Measurements from ENCODE around the gene CACNA1E.

CACNA1E gene

DNA sequence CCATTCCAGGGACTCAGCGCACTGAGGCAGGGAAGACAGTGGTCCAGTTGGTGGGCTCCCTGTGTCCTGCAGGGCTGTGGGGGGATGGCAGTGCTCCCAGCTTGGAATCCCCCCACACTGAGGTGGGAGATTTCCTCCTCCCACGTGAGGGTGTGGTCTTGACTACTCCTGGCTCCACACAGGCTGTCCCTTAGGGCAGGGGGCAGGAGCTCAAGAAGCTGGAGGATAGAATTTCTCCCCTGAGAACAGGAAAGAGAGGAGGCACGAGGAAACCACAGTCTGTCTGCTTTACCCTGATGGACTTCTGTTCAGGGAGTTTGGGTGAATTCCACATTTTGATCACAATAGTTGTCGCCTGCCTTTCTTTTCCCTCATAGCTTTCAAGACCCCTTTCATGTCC, 62.1 kb downstream of the CACNA1E start:
- TF ChIP-seq, protein P1, sequence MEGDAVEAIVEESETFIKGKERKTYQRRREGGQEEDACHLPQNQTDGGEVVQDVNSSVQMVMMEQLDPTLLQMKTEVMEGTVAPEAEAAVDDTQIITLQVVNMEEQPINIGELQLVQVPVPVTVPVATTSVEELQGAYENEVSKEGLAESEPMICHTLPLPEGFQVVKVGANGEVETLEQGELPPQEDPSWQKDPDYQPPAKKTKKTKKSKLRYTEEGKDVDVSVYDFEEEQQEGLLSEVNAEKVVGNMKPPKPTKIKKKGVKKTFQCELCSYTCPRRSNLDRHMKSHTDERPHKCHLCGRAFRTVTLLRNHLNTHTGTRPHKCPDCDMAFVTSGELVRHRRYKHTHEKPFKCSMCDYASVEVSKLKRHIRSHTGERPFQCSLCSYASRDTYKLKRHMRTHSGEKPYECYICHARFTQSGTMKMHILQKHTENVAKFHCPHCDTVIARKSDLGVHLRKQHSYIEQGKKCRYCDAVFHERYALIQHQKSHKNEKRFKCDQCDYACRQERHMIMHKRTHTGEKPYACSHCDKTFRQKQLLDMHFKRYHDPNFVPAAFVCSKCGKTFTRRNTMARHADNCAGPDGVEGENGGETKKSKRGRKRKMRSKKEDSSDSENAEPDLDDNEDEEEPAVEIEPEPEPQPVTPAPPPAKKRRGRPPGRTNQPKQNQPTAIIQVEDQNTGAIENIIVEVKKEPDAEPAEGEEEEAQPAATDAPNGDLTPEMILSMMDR (IDR thresholded peaks at IDR 0.05; ENCODE audit: insufficient read depth, low read depth, low read length, missing control alignments) = no peak
- no peak for DNase-seq (ENCODE audit: low read depth)
- no peak overlapping the region for H3K4me3 ChIP-seq (ENCODE audit: low read length)

- no peak for DNase-seq (ENCODE audit: low read depth)
- H3K4me3 ChIP-seq (ENCODE audit: low read length) = no peak overlapping the region
- TF ChIP-seq, protein P1 (IDR thresholded peaks at IDR 0.05; ENCODE audit: insufficient read depth, low read depth, low read length, missing control alignments) = no peak
These were observed 65.2 kb downstream of the CACNA1E start for GRCh38 chr1:181548497-181548896.

DNA sequence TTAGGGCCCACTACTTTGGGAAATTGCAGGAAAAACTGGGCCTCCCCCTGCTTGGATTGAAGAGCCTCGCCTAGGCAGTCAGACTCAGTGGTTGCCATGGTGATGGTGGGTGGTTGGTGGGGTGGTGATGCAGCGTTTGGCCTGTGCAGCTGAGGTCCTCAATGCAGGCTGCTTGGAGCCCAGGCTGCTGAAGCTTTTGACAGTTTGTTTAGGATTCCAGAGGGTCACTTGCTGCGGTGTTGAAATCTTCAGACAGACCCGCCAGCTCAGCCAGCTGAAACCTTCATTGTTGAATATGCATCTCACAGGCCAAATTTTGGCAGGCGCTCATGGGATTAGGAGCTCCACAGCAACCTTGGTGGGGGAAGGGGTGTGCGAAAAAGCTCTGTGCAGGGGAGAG, 67.9 kb downstream of the CACNA1E start:
- TF ChIP-seq, protein P1 (IDR thresholded peaks at IDR 0.05; ENCODE audit: insufficient read depth, low read depth, low read length, missing control alignments) = no peak

DNA sequence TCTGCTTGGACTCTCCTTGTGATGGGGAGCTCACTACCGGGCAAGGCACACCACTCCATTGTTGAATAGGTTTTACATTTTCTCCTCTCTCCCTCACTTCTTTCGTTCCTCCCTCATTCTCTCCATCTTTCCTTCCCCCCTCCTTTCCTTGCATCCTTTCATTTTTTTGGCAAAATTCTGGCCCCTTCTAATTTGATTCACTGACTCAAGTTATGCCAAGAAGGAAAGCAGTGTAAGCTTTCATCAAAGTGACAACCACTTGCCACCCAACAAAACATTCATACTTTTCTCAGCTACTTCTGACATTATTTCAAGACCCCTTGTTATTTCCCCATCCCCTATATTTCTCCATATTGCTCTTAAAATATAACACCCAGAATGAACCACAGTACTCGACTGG, 68.4 kb downstream of the CACNA1E start:
- TF ChIP-seq, protein P1 (IDR thresholded peaks at IDR 0.05; ENCODE audit: insufficient read depth, low read depth, low read length, missing control alignments) = no peak
- no peak overlapping the region for H3K4me3 ChIP-seq (ENCODE audit: low read length)
- DNase-seq (ENCODE audit: low read depth) = no peak

More for the DNA sequence above, 67.9 kb downstream of the CACNA1E start:
- no peak overlapping the region for H3K4me3 ChIP-seq (ENCODE audit: low read length)
- DNase-seq (ENCODE audit: low read depth) = no peak

DNA sequence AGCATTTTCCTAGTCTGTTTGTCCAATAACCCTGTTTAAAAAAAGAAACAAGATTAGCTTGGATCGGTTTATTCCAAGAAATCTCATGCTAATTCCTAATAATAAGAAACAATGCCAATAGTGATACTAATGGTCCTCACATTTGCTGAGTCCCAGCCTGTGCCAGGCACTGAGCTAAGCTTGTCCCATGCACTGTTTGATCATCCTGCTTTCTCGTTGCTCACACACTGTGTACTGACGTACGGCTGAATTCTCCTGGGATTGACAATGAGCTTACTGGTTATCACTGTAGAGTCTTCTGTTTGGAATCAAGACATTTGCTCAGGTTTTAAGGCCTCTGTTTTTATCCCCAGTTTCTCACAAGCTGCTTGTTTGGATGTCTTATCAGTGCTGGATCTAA, 71.1 kb downstream of the CACNA1E start:
- H3K4me3 ChIP-seq (ENCODE audit: low read length) = no peak overlapping the region
- TF ChIP-seq, protein P1 (IDR thresholded peaks at IDR 0.05; ENCODE audit: insufficient read depth, low read depth, low read length, missing control alignments) = no peak
- no peak for DNase-seq (ENCODE audit: low read depth)

DNA sequence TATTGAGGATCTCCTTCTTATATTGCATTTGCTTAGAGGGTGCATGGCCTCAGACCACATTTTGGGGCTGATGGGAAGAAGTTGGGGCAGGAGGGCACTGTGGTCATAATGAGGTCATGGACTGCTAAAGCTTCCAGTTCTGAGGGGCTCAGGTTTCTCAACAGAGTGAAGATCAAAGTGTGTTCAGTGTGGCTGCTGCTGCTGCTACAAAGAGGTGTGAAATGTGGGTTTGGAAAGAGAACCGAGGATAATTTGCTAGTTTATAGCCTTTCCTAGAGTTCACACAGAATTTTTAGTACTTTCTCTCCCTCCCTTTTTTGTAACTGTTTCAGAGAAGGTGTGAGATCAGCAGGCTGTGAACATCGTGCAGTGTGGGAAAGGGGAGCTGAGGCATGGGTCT, 73.3 kb downstream of the CACNA1E start:
- no peak for DNase-seq (ENCODE audit: low read depth)
- TF ChIP-seq, protein P1 (IDR thresholded peaks at IDR 0.05; ENCODE audit: insufficient read depth, low read depth, low read length, missing control alignments) = no peak
- H3K4me3 ChIP-seq (ENCODE audit: low read length) = no peak overlapping the region

DNA sequence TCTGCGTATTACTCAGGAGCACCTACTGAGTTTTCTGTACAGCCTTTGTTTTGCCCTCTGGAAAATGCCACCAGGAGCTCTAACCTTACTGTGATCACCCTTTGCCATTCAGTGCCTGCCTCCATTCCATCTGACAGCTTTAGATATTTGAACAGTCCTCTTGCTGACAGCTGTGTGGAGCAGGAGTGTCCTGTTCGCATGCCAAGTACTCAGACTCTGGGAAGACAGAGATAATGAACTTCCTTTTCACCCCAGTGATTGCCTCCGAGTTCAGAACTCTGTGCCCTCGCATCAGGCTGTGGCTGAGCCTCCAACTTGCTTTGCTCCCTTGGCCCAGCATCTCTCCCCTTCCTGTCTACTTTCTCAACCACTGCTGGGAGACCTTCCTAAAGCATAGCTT, 74.0 kb downstream of the CACNA1E start:
- no peak for DNase-seq (ENCODE audit: low read depth)
- TF ChIP-seq, protein P1 (IDR thresholded peaks at IDR 0.05; ENCODE audit: insufficient read depth, low read depth, low read length, missing control alignments) = no peak
- H3K4me3 ChIP-seq (ENCODE audit: low read length) = no peak overlapping the region

Data from epithelial cell of esophagus (primary cell).